ENCODE data around the gene GMPPA. TPM values are rescaled to one million over a fixed set of nuclear protein-coding genes. Genes with fewer than 3 reads are reported as not detected.

Gene GMPPA
- 51.3 and 76.5 TPM in 2 replicates for total RNA-seq
- polyA plus RNA-seq: 67.8 and 75.6 TPM in 2 replicates

DNA sequence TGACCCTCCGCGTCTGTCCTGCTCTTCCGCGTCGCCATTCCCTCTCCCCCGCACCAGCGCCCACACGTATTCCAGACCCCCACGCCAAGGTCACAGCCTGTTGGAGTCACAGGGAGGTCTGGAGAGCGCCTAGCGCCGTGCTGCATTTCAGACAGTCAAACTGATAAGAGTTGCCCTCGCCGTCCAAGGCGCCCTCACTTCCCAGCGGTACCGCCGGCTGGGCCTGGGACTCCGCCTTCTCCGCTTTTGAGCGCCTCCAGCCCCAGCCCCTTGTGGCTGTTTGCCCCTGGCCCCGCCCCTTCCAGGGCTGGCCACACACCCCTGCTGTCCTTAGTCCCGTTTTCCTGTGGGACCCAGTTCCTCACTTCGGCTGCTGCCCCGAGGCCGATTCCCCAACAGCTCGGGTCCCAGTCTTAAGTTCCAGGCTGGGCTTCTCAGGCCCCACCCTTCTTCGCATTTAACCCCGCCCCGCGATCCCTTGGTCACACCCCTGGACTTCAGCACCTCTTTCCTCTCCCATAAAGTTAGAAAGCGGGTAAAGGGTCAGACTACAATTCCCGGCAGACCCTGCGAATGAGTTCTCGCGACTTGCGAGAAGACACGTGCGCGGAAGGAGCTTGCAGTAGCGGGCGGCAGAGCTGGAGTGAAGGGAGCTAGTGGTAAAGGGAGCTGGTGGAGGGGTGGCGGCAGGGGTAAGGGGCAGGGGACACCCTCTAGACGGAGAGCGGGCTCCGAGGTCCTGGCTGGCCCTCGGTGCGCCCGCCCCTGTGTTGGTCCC lies at the start of gene GMPPA:
Gene GMPPA (plus strand): TSS at position 612 of the 778 bp plus-strand sequence. CDS start 1,085 bp downstream, outside the sequence.
- H2AFZ ChIP-seq: peak within 1 kb of the TSS; percentile 67
- no peaks in the 10 kb centered on the region for H3K9me2 ChIP-seq (replicated peaks; ENCODE audit: insufficient read depth)
- no peak for TF ChIP-seq EZH2phosphoT487 (IDR thresholded peaks at IDR 0.05; ENCODE audit: low read depth, severe bottlenecking, unreplicated experiment)
- TF ChIP-seq, protein P1, sequence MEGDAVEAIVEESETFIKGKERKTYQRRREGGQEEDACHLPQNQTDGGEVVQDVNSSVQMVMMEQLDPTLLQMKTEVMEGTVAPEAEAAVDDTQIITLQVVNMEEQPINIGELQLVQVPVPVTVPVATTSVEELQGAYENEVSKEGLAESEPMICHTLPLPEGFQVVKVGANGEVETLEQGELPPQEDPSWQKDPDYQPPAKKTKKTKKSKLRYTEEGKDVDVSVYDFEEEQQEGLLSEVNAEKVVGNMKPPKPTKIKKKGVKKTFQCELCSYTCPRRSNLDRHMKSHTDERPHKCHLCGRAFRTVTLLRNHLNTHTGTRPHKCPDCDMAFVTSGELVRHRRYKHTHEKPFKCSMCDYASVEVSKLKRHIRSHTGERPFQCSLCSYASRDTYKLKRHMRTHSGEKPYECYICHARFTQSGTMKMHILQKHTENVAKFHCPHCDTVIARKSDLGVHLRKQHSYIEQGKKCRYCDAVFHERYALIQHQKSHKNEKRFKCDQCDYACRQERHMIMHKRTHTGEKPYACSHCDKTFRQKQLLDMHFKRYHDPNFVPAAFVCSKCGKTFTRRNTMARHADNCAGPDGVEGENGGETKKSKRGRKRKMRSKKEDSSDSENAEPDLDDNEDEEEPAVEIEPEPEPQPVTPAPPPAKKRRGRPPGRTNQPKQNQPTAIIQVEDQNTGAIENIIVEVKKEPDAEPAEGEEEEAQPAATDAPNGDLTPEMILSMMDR (IDR thresholded peaks at IDR 0.05; ENCODE audit: poor library complexity): no peak
- TF ChIP-seq EZH2 (IDR thresholded peaks at IDR 0.05; ENCODE audit: borderline replicate concordance): no peak
- H3K79me2 ChIP-seq: peaks cover 12% of the 10 kb centered on the region
- peak within 1 kb of the TSS; percentile 81 for H3K27ac ChIP-seq
- H4K20me1 ChIP-seq (ENCODE audit: insufficient read depth, poor library complexity, severe bottlenecking): no peaks in the 10 kb centered on the region
- H3K27me3 ChIP-seq: peaks cover 40% of the 10 kb centered on the region
- peak within 1 kb of the TSS; percentile 31 for H3K4me3 ChIP-seq
- peak; percentile 97 for DNase-seq (ENCODE audit: low spot score)
- WGBS (ENCODE audit: low lambda C conversion rate, missing lambda C conversion rate): under 1% methylated on average over 45 of the region's 49 CpGs
- H3K36me3 ChIP-seq (replicated peaks; ENCODE audit: insufficient read depth, low read depth): no peaks in the 10 kb centered on the region
- peak within 1 kb of the TSS; percentile 84 for H3K4me2 ChIP-seq
- no peaks in the 10 kb centered on the region for H3K9me3 ChIP-seq (ENCODE audit: low read depth)
- H3K4me1 ChIP-seq (ENCODE audit: insufficient read depth): peaks cover 23% of the 10 kb centered on the region

DNA sequence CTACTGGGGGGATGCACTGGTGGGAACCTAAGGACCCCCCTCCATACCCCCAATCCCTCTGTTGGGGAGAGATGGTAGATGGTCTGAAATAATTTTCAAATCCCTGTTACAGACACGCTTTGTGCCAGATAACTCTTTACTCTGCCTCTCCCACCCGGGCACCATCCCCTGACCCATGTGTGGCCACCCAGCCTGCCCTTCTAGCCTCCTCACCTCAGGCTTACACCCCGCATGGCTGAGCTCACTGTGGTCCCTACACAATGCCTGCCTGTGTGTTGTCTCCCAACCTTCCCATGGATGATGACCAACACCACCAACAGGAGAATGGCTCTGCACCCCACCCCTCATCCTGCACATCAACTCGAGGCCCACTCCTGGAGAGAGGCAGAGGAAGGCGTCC lies 49.1 kb upstream of the GMPPA start:
- peaks cover 16% of the 10 kb centered on the region for H3K27me3 ChIP-seq
- TF ChIP-seq, protein P1 (IDR thresholded peaks at IDR 0.05; ENCODE audit: poor library complexity): no peak
- TF ChIP-seq EZH2 (IDR thresholded peaks at IDR 0.05; ENCODE audit: borderline replicate concordance): no peak
- no peak for TF ChIP-seq EZH2phosphoT487 (IDR thresholded peaks at IDR 0.05; ENCODE audit: low read depth, severe bottlenecking, unreplicated experiment)
- DNase-seq (ENCODE audit: low spot score): no peak
- peaks cover 16% of the 10 kb centered on the region for H3K4me1 ChIP-seq (ENCODE audit: insufficient read depth)
- H4K20me1 ChIP-seq (ENCODE audit: insufficient read depth, poor library complexity, severe bottlenecking): no peaks in the 10 kb centered on the region
- no peaks in the 10 kb centered on the region for H3K9me3 ChIP-seq (ENCODE audit: low read depth)
- H3K36me3 ChIP-seq (replicated peaks; ENCODE audit: insufficient read depth, low read depth): no peaks in the 10 kb centered on the region
- H3K9me2 ChIP-seq (replicated peaks; ENCODE audit: insufficient read depth): no peaks in the 10 kb centered on the region
- H3K79me2 ChIP-seq: no peaks in the 10 kb centered on the region
- no peak overlapping the region for H3K4me2 ChIP-seq
- H2AFZ ChIP-seq: no peak overlapping the region
- no peak overlapping the region for H3K27ac ChIP-seq
- WGBS (ENCODE audit: low lambda C conversion rate, missing lambda C conversion rate): 98% methylated on average over 4 of the region's 5 CpGs
- no peak overlapping the region for H3K4me3 ChIP-seq

DNA sequence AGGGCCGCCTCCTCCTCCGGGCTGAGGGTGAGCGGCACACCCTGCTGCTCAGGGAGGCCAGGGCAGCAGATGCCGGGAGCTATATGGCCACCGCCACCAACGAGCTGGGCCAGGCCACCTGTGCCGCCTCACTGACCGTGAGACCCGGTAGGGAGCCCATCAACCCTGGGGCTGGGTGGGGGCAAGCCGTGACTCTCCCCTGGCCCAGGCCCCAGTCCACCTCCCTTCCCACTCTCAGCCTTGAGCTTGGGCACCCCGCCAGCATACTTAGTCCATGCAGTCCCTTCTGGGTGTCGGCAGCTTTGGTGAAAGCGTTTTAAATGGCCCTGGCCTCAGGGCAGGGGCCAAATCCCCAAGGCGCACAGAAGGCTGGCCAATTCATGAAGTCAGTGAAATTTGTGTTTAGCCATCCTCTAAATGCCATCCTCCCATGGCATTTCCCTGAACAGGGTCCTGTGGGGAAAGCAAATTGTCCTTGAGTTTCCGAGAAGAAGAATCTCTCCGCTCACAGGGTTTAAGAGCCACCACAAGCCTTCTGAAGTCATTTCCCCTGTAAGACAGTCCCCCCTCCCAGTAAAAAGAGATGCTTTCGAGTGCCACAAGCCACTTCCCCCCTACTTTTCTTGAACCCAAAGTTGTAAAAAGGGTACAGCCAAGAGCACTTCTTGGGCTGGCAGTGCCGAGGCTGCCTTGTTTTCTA lies 46.9 kb upstream of the GMPPA start:
- no peaks in the 10 kb centered on the region for H3K9me3 ChIP-seq (ENCODE audit: low read depth)
- no peaks in the 10 kb centered on the region for H3K79me2 ChIP-seq
- peaks cover 16% of the 10 kb centered on the region for H3K4me1 ChIP-seq (ENCODE audit: insufficient read depth)
- no peaks in the 10 kb centered on the region for H3K36me3 ChIP-seq (replicated peaks; ENCODE audit: insufficient read depth, low read depth)
- no peaks in the 10 kb centered on the region for H4K20me1 ChIP-seq (ENCODE audit: insufficient read depth, poor library complexity, severe bottlenecking)
- H2AFZ ChIP-seq: no peak overlapping the region
- no peaks in the 10 kb centered on the region for H3K9me2 ChIP-seq (replicated peaks; ENCODE audit: insufficient read depth)
- WGBS (ENCODE audit: low lambda C conversion rate, missing lambda C conversion rate): 91% methylated on average over 16 of the region's 18 CpGs
- peak overlapping the region; percentile 84 for H3K27ac ChIP-seq
- DNase-seq (ENCODE audit: low spot score): no peak
- no peak overlapping the region for H3K4me2 ChIP-seq
- TF ChIP-seq EZH2phosphoT487 (IDR thresholded peaks at IDR 0.05; ENCODE audit: low read depth, severe bottlenecking, unreplicated experiment) (no peak), EZH2 (IDR thresholded peaks at IDR 0.05; ENCODE audit: borderline replicate concordance) (no peak)
- TF ChIP-seq, protein P1 (IDR thresholded peaks at IDR 0.05; ENCODE audit: poor library complexity): no peak
- H3K4me3 ChIP-seq: no peak overlapping the region
- H3K27me3 ChIP-seq: peaks cover 16% of the 10 kb centered on the region
